DMS53 treated with DMSO at 0.1 percent for 48 hours (cell line): ENCODE results near the gene SERP2.

Experiments used
- DNase-seq: peaks from one replicate; lab custom pipeline; 2025; ENCODE audit not compliant: unreplicated experiment; lab: John Stamatoyannopoulos, UW

The SERP2 gene

GRCh38 chr13:44386913-44387556 lies 13.4 kb downstream of the SERP2 start:
- no peak for DNase-seq

GRCh38 chr13:44388427-44389059 lies 14.9 kb downstream of the SERP2 start:
- no peak for DNase-seq

DNA sequence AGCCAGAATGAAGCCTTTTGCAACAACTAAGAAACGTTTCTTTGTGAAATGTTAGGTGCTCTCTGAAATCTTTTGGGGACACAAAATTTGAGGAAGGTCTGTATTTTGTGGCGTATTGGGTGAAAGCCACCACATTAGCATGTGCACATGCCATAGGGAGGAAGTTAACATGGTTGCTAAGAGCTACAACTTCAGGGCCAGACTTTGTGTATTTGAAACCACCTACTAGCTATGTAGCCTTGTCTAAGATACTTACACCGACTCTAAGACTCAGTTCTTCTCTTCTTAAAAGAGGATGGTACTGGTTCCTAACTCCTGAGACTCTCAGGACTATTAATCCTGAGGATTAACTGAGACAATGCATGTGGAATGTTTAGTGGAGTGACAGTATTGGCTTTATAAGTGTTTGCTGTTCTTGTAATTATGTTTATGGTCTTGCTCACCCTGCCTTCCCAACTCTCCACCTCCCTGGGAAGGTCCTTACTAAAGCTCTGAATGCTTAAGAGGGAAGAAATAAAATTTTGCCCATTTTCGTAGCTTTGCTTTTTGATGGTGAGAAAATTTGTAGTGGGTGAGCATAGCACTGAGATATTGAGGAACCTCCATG lies 15.5 kb downstream of the SERP2 start:
- no peak for DNase-seq

DNA sequence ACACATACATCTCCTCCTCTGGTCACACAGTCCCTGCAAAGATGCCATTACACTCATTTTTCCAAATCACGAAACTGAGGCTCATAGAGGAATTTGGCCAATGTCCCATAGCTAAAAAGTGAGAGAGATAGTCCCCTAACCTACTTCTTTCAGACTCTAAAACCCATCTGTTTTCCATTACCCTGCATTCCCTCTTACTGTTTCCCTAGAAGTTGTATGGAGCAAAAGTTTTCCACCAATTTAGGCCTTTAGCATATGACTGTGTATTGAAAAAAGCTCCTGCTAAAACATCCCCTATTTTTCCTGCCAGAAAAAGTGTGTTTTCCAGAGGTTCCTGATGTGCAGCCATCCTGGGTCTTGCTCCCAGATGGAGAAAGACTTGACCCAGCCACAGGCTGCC lies 16.3 kb downstream of the SERP2 start:
- no peak for DNase-seq

DNA sequence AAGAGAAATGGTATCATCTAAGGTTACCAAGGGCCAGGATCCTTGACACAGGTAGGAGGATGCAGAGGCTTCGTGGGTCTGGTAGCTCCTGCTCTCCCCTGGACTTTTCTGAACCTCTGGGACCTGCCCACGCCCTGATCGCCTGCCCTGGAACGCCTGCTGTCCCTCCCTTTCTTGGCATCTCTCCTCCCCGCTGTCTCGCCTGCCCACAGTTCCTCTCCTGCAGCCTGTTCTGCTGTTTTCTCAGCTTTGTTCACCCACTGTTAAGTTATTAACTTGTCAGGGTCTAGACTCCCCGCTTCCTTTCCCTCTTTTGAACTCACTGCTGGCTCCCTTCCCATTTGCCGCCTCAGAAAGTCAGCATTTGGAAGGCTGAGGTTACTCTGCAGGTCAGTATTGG lies 19.8 kb downstream of the SERP2 start:
- DNase-seq: no peak

GRCh38 chr13:44394658-44395057 lies 21.0 kb downstream of the SERP2 start:
- DNase-seq: no peak

- DNase-seq: no peak
These were observed 22.5 kb downstream of the SERP2 start for GRCh38 chr13:44395976-44396694.

DNA sequence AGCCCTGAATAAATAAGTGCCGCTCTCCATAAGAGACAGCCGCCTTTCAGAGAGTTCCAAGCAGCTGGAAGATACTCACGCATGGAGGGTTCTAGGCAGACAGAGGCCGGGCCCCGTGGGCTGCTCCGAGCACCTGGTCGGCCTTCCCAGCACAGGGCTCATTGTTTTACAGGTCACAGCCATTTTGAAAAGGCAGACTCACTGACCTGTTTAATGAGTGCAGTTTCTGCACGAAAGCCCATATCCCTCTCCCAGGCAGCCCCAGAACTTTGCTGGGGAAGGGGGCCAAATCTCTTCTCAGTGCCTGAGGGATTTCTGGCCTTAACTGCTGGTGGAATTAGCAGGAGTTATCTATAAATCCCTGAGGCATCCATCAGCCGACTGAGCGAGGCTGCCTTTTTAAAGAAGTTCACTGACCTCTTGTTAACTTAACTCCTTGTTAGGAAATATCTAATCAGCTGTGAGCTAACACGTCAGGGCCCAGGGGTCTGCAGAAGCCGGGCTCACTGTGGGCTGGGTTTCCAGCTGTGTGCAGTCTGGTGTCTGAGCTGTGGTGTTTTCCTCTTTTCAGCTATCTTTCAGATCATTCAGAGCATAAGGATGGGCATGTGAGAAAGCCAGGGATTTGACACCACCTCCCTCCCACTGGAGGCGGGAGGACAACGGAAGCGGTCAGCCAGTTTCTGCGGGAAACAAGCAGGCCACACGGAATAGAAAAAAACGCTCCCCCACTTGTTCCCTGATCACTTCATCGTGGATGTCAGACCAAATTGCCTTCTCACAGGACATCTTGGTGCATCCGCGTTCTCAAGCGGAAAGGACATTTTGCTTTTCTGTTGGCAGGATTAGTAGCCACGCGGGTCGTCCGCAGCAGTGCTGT lies 23.3 kb downstream of the SERP2 start:
- DNase-seq: no peak

GRCh38 chr13:44397766-44398223 lies 24.2 kb downstream of the SERP2 start:
- DNase-seq: no peak

DNA sequence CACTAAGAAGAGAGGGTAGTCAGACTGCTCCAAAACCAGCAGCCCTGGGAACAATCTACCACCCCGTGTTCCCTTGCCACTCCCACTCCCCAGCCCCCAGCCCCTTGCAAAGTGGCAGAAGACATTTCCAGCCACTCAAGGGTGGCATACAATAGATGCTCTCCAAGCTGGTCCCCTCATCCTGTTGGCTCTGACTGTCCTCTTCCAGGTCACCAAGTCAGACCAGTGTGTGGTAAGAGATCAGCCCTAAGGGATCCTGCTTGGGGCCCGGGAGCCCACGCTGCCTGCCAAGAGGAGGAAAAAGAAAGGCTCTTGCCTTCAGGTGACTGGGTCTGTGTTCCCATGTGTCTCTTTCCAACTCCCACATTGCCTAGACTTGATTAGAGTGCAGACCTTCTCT lies 25.0 kb downstream of the SERP2 start:
- no peak for DNase-seq

- no peak for DNase-seq
These were observed 25.4 kb downstream of the SERP2 start for GRCh38 chr13:44399074-44399473.

DNA sequence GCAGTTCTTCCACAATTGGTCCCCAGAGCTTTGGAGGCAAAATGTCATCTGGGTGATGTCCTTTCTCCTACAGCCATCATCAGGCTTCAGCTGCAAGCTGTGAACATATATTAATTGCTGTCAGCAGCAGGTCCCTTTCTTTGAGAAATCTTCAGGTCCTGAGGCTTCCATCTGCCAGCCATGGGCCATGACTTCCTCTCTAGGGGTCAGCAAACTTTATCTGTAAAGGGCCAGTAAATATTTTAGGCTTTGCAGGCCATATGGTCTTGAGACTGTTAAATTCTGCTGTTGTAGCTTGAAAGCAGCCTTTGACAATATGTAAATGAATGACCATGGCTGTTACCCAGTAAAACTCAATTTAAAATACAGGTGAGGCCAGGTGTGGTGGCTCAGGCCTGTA lies 27.1 kb downstream of the SERP2 start:
- DNase-seq: no peak

DNA sequence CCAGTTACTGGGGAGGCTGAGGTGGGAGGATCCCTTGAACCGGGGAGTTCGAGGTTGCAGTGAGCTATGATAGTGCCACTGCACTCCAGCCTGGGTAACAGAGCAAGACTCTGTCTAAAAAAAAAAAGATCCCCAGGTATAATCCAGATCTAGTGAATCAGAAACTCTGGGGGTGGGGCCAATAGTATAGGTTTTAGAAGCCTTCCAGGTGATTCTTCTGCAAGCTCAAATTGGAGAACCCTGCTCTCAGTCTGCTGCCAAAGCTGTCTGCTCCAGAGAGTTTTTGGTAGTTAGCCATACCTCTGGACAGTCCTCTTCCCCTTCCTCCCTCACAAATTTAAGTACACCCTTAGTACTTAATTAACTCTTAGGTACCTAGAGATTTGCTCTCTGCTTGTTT lies 28.0 kb downstream of the SERP2 start:
- no peak for DNase-seq

DNA sequence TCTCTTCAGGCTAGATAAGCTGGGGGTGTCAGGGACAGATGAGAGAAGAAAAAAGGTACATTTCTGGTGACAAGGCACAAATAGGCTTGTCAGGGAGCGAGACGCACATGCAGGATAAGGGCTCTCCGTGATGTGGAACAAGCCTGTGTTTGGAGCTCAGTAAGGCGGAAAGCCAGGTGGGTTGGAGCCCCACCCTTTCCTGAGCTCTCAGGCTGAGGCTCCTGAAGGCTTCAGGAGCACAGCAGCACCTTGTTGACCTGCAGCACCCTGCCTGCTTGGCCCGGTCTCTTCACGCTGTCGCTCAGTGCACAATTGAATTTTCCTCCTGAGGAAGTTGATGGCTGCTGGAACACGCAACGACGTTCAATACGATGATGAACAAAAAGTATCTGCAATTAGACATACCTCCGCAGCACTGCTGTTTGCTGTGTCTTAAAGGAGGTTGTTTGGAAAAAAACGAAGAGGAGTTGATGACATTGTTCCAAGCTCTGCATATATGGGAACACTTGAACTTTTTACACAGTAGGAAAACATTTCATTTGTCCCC lies 29.3 kb downstream of the SERP2 start:
- DNase-seq: no peak

- no peak for DNase-seq
These were observed 29.9 kb downstream of the SERP2 start for GRCh38 chr13:44403461-44404056.

DNA sequence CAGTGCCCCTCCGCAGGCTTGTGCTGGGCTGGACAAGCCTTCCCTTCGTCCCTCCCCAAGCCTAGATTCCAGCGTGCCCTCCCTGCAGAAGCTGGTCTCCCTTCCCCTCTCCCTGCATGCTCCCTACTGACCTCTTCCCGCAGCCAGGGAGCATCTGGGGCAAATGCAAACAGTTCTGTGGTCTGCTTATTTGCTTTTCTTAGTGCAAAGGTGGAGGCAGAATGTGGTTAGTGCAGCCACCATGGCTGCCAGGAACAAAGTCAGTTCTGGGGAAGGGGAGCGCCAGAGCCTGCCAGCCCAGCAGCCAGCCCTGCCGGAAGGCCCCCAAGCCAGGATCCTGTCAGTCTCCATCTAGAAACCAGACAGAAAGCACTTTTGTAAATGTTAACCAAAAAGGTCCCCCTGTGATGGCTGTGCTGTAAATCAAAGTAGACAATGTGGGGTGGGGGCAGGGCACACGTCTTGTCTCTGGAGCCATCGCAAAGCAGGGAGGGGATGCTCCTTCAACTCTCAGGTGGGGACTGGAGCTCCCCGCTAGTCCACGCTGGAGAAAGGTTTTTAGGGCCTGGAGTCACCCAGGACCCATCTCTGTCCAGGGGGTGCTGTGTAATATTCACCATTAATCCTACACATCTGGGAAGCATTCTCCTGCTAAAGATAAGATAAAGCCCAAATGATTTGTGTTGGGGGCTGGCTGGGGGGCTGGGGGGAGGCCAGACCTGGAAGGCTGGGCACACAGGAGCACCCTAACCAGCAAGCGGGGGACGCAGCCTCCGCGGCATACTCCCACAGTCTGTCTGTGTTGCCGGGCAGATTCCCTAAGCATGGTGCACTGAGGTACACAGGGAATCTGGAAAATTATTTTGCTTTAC lies 30.9 kb downstream of the SERP2 start:
- peak; percentile 63 for DNase-seq

GRCh38 chr13:44406617-44407016 lies 33.0 kb downstream of the SERP2 start:
- no peak for DNase-seq

GRCh38 chr13:44407379-44407778 lies 33.8 kb downstream of the SERP2 start:
- DNase-seq: no peak

- no peak for DNase-seq
These were observed 34.3 kb downstream of the SERP2 start for GRCh38 chr13:44407891-44408290.
